GM20000 (cell line): ENCODE results near the gene PALLD.
"Not testable (repeated sequence)": the region's sequence is repeated elsewhere in the genome, so short reads cannot be mapped to it uniquely, and the experiment has no call there.

ENCODE experiments used
- DNase-seq: peaks from one replicate; pipeline ENCODE4 v3.0.0; 2012; ENCODE audit warnings: low spot score
- CTCF ChIP-seq: IDR thresholded peaks from 2 replicates; pipeline ENCODE4 v1.5.1; 2012; ENCODE audit warnings: mild to moderate bottlenecking, control low read depth; ENCODE audit errors: extremely low read depth, missing control alignments

Gene PALLD

GRCh38 chr4:168930413-168931196, 433.8 kb downstream of the PALLD start:
- DNase-seq: no peak
- TF ChIP-seq CTCF: no peak

GRCh38 chr4:168931215-168931650, 434.4 kb downstream of the PALLD start:
- TF ChIP-seq CTCF: no peak
- no peak for DNase-seq

- no peak for DNase-seq
- TF ChIP-seq CTCF: no peak
These were observed 435.3 kb downstream of the PALLD start for GRCh38 chr4:168932138-168932537.

- DNase-seq: no peak
- TF ChIP-seq CTCF: no peak
These were observed 436.6 kb downstream of the PALLD start for GRCh38 chr4:168933423-168933822.

GRCh38 chr4:168937473-168937872, 440.6 kb downstream of the PALLD start:
- not testable (repeated sequence) for DNase-seq

GRCh38 chr4:168942985-168943384, 446.1 kb downstream of the PALLD start:
- no peak for DNase-seq
- peak; percentile 6 for TF ChIP-seq CTCF

- no peak for DNase-seq
- TF ChIP-seq CTCF: no peak
These were observed 448.4 kb downstream of the PALLD start for GRCh38 chr4:168945291-168945690.

- not testable (repeated sequence) for DNase-seq
These were observed 456.0 kb downstream of the PALLD start for GRCh38 chr4:168952821-168953246.

- TF ChIP-seq CTCF: no peak
- no peak for DNase-seq
These were observed 458.8 kb downstream of the PALLD start for GRCh38 chr4:168955674-168956073.
